Vagina (tissue), 2 donors: ENCODE data around the gene TSSK6. TPM values are rescaled to one million over a fixed set of nuclear protein-coding genes. Genes with fewer than 3 reads are reported as not detected.

Source experiments
- DNase-seq, 2 donors: peaks; one replicate each; pipeline ENCODE4 v3.0.0-alpha.2; 2017; ENCODE audit errors: extremely low spot score in 2 of 2
- H3K27ac ChIP-seq: fragments of 200-600 bp; sonication (generic); one replicate; pipeline ENCODE4 v1.5.1; 2019
- H3K27me3 ChIP-seq: fragments of 200-600 bp; sonication (generic); one replicate; pipeline ENCODE4 v1.5.1; 2019
- H3K36me3 ChIP-seq, 2 donors: fragments of 200-600 bp; sonication (generic); one replicate each; pipeline ENCODE4 v1.5.1; 2017 to 2019
- H3K4me1 ChIP-seq: fragments of 200-600 bp; sonication (generic); one replicate; pipeline ENCODE4 v1.5.1; 2019
- H3K4me3 ChIP-seq, 2 donors: fragments of 200-600 bp; sonication (generic); 1 replicate in 1 of 2; 2 replicates in 1 of 2; pipeline ENCODE4 v1.5.1; 2016 to 2019
- H3K9me3 ChIP-seq: fragments of 200-600 bp; sonication (generic); one replicate; pipeline ENCODE4 v1.5.1; 2019
- CTCF ChIP-seq, 3 experiments: fragments of 450-650 bp in 2 of 3; fragments of 200-600 bp in 1 of 3; sonication (generic) in 1 of 3; IDR thresholded peaks; one replicate each; pipeline ENCODE4 v1.5.1; 2017 to 2019; ENCODE audit warnings: antibody characterized with exemption in 3 of 3, mild to moderate bottlenecking in 2 of 3, moderate library complexity in 2 of 3
- POLR2A ChIP-seq, 2 donors: fragments of 450-650 bp; IDR thresholded peaks; one replicate each; pipeline ENCODE4 v1.6.1; 2017; ENCODE audit warnings: antibody characterized with exemption in 2 of 2, mild to moderate bottlenecking in 2 of 2, moderate library complexity in 2 of 2
- POLR2AphosphoS5 ChIP-seq, 2 donors: sonication (generic); formaldehyde crosslinking; IDR thresholded peaks; one replicate each; pipeline ENCODE4 v1.9.0; 2017; ENCODE audit warnings: antibody characterized with exemption in 2 of 2, mild to moderate bottlenecking in 2 of 2, low read depth in 1 of 2; ENCODE audit not compliant: insufficient read depth in 1 of 2
- intact Hi-C: fragments of 100-400 bp; cut with DNase I; formaldehyde crosslinking; loops from one replicate; pipeline ENCODE4 v1.15.1; 2023
- total RNA-seq: library from RNA; depleted of rRNA; stranded (reverse); fragments of >200 nt; gene quantifications from one replicate; pipeline ENCODE4 v1.2.3, GENCODE V29; 2016

TSSK6 gene
- total RNA-seq, 1 donor from 2014 or later = 0.98 TPM

DNA sequence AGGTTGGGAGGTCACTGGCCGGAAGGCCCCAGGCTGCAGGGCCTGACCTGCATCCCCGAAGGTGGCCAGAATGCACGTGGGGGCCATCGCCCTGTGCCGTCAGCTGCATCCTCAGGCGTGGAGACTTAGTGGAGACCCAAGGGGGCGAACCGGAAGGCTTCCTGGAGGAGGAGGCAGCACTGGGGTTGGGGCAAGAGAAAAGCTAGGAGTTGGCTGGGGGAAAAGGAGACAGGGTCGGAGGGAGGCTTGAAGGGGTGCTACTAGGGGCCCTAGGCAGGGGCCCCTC, 12.0 kb upstream of the TSSK6 start:
- H3K27me3 ChIP-seq = no peaks in the 10 kb centered on the region
- intact Hi-C loops = no loop called here
- peaks cover 0 to 23% of the 10 kb centered on the region in 2 donors for H3K36me3 ChIP-seq
- H3K27ac ChIP-seq = no peak overlapping the region
- H3K4me1 ChIP-seq = peaks cover 13% of the 10 kb centered on the region
- no peaks in the 10 kb centered on the region for H3K9me3 ChIP-seq
- DNase-seq = no peak
- H3K4me3 ChIP-seq = no peak overlapping the region
- TF ChIP-seq CTCF (IDR thresholded peaks at IDR 0.05) (no peak), POLR2AphosphoS5 (IDR thresholded peaks at IDR 0.05; ENCODE audit: insufficient read depth in 1 of 2, low read depth in 1 of 2) (no peak), POLR2A (IDR thresholded peaks at IDR 0.05) (no peak)

GRCh38 chr19:19526581-19527370, 11.4 kb upstream of the TSSK6 start:
- no peaks in the 10 kb centered on the region for H3K27me3 ChIP-seq
- no peak overlapping the region for H3K27ac ChIP-seq
- H3K4me3 ChIP-seq = no peak overlapping the region
- H3K4me1 ChIP-seq = peaks cover 8% of the 10 kb centered on the region
- H3K36me3 ChIP-seq = peaks cover 0 to 23% of the 10 kb centered on the region in 2 donors
- intact Hi-C loops = no loop called here
- TF ChIP-seq CTCF (IDR thresholded peaks at IDR 0.05) (no peak), POLR2AphosphoS5 (IDR thresholded peaks at IDR 0.05; ENCODE audit: insufficient read depth in 1 of 2, low read depth in 1 of 2) (no peak), POLR2A (IDR thresholded peaks at IDR 0.05) (no peak)
- no peak for DNase-seq
- no peaks in the 10 kb centered on the region for H3K9me3 ChIP-seq

DNA sequence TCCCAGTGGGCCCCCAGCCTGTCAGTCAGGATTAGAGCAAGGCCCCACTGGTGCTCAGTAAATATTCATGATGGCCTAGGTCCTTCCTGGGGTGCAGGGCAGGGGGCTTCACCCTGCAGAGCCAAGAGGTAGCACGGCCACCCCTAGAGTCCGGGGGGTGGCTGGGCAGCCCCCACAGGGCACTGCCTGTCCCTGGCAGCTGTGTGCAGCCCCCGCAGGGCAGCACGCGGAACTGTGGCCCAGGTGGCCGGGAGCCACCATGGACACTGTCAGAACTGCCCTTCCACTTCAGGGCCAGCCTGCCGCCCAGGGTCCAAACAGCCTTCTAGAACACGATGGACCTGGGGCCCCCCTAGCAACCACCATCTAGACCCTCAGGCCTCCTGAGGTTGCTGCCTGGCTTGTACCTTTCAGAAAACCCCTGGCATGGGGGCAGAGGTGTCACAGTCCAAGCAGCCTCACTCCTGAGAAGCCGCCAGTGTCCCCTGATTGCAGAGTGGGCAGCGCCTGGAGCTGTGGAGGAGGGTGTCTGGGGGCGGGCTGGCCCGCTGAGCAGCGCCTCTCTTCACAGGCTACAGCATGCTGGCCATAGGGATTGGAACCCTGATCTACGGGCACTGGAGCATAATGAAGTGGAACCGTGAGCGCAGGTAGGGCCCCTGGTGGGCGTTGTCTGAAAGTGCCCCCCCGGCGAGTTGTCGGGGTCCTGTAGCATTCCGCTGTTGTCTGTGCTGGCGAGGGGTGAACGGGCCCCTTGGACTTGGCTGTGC, 10.4 kb upstream of the TSSK6 start:
- H3K4me1 ChIP-seq = peaks cover 8% of the 10 kb centered on the region
- no peak for DNase-seq
- intact Hi-C loops = no loop called here
- H3K36me3 ChIP-seq = peaks cover 0 to 23% of the 10 kb centered on the region in 2 donors
- H3K4me3 ChIP-seq = no peak overlapping the region
- H3K27ac ChIP-seq = no peak overlapping the region
- TF ChIP-seq POLR2AphosphoS5 (IDR thresholded peaks at IDR 0.05; ENCODE audit: insufficient read depth in 1 of 2, low read depth in 1 of 2) = no peak
- no peak for TF ChIP-seq POLR2A (IDR thresholded peaks at IDR 0.05)
- TF ChIP-seq CTCF (IDR thresholded peaks at IDR 0.05) = no peak
- H3K27me3 ChIP-seq = no peaks in the 10 kb centered on the region
- H3K9me3 ChIP-seq = no peaks in the 10 kb centered on the region

GRCh38 chr19:19524053-19524452, 8.7 kb upstream of the TSSK6 start:
- Histone ChIP-seq H3K9me3 (no peaks in the 10 kb centered on the region), H3K27ac (no peak overlapping the region), H3K27me3 (no peaks in the 10 kb centered on the region), H3K36me3 (peaks cover 0 to 23% of the 10 kb centered on the region in 2 donors), H3K4me1 (peaks cover 6% of the 10 kb centered on the region), H3K4me3 (no peak overlapping the region)
- intact Hi-C loops = no loop called here
- TF ChIP-seq POLR2A (IDR thresholded peaks at IDR 0.05) (no peak), POLR2AphosphoS5 (IDR thresholded peaks at IDR 0.05; ENCODE audit: insufficient read depth in 1 of 2, low read depth in 1 of 2) (no peak), CTCF (IDR thresholded peaks at IDR 0.05) (no peak)
- no peak for DNase-seq

DNA sequence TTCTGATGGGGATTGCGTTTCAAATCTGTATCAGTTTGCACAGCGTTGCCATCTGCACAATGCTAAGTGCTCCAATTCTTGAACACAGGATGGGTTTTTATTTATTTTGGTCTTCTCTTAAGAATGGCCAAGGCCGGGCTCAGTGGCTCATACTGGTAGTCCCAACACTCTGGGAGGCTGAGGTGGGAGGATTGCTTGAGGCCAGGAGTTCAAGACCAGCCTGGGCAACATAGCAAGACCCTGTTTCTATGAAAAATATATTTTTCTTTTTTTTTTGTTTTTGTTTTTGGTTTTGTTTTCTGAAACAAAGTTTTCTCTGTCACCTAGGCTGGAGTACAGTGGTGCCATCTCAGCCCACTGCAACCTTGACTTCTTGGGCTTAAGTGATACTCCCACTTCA, 7.8 kb upstream of the TSSK6 start:
- DNase-seq = no peak
- H3K9me3 ChIP-seq = no peaks in the 10 kb centered on the region
- TF ChIP-seq POLR2A (IDR thresholded peaks at IDR 0.05) (no peak), CTCF (IDR thresholded peaks at IDR 0.05) (no peak), POLR2AphosphoS5 (IDR thresholded peaks at IDR 0.05; ENCODE audit: insufficient read depth in 1 of 2, low read depth in 1 of 2) (no peak)
- no peak overlapping the region for H3K4me3 ChIP-seq
- intact Hi-C loops = no loop called here
- peaks cover 0 to 23% of the 10 kb centered on the region in 2 donors for H3K36me3 ChIP-seq
- peaks cover 2% of the 10 kb centered on the region for H3K4me1 ChIP-seq
- H3K27me3 ChIP-seq = no peaks in the 10 kb centered on the region
- H3K27ac ChIP-seq = no peak overlapping the region
